Left renal pelvis (tissue), 4 donors: ENCODE measurements around the gene LUC7L. TPM values are rescaled to one million over a fixed set of nuclear protein-coding genes. Genes with fewer than 3 reads are reported as not detected.
"Not testable (repeated sequence)": the region's sequence is repeated elsewhere in the genome, so short reads cannot be mapped to it uniquely, and the experiment has no call there.

ENCODE experiments used
- DNase-seq, 4 donors: peaks; one replicate each; pipeline ENCODE4 v3.0.0-alpha.2; 2013; ENCODE audit warnings: low read depth in 4 of 4, low spot score in 3 of 4
- polyA plus RNA-seq, 4 donors: library from polyadenylated mRNA; unstranded; fragments of 120-200 nt; gene quantifications; one replicate each; pipeline ENCODE4 v1.2.1, GENCODE V29; 2013; ENCODE audit not compliant: insufficient read length in 4 of 4

Gene LUC7L
- polyA plus RNA-seq, 4 donors: 96.7 to 167 (median 125) TPM

DNA sequence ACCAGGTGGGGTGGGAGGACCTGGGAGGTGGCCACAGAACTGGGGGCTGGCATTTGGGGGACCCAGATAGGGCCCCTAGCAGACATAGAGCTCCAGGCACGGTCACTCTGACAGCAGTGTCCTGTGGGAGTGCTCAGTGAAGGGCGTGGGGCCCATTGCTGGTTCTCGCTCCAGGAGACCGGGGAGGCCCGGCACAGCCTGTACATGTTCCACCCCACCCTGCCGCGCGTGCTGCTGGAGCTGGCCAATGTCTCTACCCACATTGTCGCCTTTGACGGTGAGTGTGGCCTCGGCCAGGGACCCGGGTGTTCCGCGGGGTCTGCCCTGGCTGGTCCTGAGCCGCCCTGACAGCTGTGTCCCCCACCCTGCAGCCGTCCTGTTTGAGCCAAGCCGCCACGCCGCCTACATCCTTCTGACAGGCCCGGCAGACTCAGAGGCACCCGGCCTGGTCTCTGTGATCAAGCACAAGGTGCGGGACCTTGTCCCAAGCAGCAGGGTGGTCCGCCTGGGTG is 35.2 kb upstream of the LUC7L start:
- no peak for DNase-seq

DNA sequence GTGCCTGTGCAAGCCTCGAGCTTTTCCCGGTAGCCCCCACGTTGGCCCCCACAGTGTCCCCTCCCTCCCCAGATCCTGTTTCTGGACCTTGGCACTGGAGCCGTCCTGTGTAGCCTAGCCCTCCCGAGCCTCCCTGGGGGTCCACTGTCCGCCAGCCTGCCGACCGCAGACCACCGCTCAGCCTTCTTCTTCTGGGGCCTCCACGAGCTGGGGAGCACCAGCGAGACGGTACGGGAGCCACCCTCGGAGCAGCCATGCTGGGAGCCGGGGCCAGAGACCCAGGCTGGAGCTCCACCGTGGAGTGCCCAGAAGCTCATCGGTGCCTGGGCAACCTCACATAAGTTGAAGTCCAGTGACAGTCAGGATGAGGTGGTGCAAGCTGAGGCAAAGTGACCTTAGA is 34.7 kb upstream of the LUC7L start:
- no peak for DNase-seq

DNA sequence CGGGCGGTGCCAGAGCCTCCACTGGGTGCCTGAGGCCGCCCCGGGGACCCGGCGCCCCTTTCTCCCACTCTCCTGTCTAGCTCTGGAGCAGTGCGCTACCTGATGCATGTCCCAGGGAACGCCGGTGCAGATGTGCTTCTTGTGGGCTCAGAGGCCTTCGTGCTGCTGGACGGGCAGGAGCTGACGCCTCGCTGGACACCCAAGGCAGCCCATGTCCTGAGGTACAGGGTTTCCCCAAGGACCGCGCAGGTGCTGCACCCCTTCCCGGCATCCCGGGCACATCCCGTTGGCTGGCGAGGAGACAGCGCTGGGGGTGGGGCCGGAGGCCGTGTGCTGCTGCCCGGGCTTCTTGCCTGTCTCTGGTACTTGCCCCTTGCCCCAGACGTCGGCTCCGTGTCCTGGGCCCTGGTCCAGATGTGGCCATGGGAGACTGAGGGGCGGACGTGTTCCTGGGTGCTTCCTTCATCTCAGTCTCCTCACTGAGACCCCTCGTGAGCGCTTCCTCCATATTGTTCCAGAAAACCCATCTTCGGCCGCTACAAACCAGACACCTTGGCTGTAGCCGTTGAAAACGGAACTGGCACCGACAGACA is 34.0 kb upstream of the LUC7L start:
- no peak for DNase-seq

DNA sequence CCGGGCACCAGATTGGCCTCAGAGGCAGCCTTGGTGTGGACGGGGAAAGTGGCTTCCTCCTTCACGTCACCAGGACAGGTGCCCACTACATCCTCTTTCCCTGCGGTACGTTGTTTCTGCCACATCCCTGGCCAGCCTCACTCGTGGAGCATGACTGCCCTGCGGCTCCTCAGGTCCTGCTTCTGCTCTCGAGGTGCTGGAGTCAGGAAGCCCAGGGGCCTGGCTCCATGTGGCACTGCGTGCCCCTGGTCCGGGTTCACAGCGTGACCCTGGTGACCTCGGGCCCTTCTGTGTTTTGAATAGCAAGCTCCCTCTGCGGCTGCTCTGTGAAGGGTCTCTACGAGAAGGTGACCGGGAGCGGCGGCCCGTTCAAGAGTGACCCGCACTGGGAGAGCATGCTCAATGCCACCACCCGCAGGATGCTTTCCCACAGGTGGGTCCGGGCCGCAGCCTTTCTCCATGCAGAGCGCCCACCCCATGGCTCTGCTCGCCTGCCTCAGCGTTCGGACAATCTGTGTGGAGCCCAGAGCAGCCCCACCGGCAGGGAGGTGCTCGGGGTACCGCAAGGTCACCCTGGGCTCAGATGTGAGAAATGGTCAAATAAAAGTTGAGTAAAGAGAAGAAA is 33.0 kb upstream of the LUC7L start:
- no peak for DNase-seq

DNA sequence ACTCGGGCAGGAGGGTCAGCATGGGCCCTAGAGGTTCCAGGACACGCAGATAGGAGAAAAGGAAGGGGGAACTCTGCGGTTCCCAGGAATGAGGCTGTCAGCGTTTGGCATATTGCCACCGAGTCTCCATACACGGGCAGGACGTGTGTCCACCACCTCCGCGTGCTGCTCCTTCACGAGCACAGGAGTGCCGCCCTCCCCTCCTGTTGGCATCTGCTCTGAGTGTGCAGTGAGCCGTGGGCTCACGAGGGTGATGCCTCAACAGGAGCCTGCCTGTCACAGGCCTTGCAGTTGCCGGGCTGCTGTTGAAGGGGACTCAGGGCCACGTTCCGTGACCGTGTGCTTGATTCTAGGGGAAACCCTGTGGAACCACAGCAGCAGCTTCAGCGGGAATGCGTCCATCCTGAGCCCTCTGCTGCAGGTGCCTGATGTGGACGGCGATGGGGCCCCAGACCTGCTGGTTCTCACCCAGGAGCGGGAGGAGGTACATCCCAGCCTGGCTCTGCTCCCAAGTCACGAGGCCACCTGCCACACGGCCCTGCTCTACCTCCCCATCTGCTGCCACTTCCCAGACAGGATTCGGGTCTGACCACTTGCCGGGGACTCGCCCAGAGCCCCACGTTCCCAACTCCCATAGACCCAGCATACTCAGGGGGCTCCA is 31.9 kb upstream of the LUC7L start:
- DNase-seq: no peak

DNA sequence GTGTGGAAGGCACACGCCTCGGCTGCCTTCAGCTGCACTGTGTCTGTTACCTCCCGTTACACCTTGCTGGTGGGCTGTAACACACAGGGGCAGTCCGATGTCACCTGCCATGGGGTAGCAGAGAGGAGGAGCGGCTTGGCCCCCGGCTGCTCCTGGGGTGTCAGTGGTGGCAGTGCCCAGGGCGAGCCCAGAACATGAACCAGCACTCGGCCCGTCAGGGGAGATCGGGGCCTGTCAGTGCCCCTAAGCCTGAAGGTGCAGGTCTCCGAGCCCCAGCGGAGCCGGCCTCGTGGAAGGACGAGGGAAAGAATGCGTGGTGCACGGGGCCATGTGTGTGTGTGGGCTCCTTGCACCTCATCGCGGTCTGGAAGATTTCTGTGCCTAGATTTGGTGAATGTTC is 31.1 kb upstream of the LUC7L start:
- no peak for DNase-seq

DNA sequence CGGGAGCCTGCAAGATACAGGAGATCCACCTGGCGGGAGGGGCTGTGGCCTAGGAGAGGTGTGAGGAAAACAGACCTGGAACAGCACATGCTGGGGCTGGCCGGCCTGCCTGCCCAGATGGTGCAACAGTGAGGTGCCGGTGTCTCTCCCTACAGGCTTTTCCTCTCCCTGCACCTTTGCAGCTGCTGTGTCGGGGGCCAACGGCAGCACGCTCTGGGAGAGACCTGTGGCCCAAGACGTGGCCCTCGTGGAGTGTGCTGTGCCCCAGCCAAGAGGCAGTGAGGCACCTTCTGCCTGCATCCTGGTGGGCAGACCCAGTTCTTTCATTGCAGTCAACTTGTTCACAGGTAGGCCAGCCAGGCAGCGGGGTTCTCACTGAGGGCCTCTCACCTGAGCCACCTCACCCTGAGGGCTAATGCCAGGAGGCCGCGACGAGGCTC is 30.6 kb upstream of the LUC7L start:
- DNase-seq: no peak

DNA sequence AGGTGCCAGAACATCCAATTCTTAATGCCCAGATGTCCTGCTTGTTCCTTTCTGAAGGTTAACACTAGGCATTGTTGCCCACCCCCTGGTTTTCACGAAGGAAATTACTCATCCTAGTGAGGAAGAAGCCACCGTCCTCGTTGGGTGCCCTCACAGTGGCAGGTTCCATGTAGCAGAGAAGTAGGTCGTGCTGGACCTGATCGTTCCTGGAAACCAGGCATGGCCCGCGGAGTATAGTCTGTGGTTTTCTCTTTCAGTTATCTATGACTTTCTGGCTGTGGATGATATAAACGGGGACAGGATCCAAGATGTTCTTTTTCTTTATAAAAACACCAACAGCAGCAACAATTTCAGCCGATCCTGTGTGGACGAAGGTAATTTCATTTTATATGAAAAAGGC is 30.0 kb upstream of the LUC7L start:
- no peak for DNase-seq

DNA sequence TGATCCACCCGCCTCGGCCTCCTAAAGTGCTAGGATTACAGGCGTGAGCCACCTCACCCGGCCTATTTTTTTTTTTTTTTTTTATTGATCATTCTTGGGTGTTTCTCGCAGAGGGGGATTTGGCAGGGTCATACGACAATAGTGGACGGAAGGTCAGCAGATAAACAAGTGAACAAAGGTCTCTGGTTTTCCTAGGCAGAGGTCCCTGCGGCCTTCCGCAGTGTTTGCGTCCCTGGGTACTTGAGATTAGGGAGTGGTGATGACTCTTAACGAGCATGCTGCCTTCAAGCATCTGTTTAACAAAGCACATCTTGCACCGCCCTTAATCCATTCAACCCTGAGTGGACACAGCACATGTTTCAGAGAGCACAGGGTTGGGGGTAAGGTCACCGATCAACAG is 28.8 kb upstream of the LUC7L start:
- not testable (repeated sequence) for DNase-seq

DNA sequence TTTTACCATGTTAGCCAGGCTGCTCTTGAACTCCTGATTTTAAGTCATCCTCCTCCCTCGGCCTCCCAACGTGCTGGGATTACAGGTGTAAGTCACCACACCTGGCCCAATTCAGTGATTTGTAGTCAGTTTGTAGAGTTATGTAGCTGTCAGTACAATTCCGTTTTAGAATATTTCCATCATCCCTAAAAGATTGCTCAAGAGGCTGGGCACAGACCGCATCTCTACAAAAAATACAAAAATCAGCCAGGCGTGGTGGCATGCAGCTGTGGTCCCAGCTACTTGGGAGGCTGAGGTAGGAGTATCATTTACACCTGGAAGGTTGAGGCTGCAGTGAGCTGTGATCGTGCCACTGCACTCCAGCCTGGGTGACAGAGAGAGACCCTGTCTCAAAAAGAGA is 25.9 kb upstream of the LUC7L start:
- DNase-seq: no peak

DNA sequence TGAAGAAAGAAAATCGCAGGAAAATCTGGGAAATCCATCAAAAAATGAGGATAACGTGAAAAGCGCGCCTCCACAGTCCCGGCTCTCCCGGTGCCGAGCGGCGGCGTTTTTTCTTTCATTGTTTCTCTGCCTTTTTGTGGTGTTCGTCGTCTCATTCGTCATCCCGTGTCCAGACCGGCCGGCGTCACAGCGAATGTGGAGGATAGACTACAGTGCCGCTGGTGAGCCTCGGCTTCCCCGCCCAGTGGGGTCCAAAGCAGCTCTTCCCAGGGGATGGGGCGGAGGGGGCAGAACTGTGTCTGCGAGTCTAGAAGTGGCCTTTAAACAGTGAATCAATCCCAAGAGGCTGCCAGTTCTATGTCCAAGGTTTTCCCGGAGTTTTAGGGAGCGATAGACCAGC is 25.2 kb upstream of the LUC7L start:
- no peak for DNase-seq

DNA sequence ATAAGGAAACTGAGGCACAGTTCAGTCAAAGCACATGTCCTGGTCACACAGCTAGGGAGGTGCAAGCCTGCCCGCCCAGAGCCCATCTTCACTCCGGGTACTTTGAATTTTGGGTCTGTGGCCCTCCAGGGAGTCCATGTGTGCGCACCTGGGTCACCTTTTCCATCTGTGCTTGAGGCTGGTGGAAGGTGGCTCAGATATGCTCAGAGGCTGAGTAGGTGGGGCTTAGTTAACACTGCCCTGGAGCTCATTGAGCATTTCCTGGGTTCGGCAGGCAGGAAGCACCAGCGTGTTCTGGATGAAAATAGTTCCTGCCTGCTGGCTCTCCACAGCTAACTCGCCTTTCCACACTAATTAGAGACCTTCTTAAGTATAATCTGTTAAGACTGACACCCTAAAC is 24.6 kb upstream of the LUC7L start:
- DNase-seq: no peak

DNA sequence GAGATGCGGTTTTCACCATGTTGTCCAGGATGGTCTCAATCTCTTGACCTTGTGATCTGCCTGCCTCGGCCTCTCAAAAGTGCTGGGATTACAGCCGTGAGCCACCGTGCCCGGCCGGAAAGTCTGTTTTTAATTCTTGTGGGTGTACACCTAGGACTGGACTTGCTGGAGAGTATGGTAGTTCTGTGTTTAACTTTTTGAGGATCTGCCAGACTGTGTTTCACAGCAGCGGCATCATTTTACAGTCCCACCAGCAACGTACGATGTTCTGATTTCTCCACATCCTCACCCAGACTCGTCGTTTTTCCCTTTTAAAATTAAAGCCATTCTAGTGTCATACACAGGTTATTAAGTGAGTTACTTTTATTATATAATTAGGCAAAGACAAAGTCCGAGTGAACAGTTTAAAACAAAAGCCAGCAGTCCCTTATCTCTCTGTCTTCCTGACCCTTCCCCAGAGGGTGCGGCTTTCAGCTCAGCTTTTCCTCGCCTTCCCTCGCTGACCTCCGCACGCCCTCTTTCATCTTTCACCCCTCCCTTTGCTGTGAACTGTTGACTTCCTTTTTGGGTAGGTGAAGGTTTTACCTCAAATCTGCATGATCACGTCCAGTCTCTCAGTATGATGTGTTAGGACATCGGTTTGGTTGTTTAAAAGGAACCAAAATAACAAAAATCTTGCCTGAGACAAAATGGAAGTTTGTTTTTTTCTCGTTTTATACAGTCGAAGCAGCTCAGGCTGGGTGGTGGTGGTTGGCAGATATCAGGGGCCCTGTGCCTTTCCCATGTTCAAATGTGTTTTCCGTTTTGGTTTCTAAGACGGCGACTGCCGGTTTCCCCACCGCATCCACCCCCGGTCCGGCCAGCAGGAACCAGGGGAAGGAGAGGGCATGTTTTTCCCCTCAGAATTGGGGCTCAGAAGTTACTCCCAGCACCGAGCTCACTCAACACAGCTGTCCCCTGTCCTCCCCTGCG is 23.4 kb upstream of the LUC7L start:
- no peak for DNase-seq

DNA sequence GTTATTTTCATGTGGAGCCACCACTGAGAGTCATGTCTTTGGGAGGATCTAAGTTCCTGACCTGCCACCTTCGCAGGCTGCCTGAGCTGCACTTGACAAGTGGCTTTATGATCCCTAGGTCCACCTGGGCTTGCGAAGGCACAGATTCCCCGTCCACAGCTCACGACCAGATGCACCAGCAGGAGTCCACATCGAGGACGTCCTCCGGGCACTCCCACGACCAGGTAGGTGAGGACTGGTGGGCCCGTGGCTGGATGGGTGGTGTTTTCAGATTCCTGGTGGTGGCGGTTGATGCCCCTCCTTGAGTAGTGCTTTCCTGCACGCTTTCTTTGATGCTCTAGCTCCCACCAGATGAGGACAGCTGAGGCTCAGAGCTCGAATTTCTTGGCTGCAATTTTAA is 20.2 kb upstream of the LUC7L start:
- no peak for DNase-seq

DNA sequence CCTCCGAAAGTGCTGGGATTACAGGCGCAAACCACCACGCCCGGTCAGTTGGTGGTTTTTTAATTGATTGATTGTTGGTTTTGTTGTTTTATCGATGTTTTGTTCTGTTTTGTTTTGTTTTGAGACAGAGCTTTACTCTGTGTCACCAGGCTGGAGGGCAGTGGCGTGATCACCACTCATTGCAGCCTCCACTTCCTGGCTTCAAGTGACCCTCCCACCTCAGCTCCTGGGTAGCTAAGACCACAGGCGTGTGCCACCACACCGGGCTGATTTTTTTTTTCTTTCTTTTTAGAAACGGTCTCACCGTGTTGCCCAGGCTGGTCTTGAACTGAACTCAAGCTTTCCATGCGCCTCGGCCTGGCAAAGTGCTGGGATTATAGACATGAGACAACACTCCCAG is 17.8 kb upstream of the LUC7L start:
- DNase-seq: no peak

DNA sequence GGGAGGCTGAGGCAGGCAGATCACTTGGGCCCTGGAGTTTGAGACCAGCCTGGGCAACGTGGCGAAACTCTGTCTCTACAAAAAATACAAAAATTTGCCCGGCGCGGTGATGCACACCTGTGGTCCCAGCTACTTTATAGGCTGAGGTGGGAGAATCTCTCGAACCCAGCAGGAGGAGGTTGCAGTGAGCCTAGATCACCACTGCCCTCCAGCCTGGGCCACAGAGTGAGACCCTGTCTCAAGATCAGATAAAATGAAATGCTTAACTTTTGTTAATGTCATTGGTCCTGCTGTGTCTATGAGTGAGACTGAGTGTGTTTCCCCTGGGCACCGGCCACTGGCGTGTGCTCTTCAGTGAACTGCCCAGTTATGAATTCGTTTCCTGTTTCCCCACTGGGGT is 15.9 kb upstream of the LUC7L start:
- no peak for DNase-seq

DNA sequence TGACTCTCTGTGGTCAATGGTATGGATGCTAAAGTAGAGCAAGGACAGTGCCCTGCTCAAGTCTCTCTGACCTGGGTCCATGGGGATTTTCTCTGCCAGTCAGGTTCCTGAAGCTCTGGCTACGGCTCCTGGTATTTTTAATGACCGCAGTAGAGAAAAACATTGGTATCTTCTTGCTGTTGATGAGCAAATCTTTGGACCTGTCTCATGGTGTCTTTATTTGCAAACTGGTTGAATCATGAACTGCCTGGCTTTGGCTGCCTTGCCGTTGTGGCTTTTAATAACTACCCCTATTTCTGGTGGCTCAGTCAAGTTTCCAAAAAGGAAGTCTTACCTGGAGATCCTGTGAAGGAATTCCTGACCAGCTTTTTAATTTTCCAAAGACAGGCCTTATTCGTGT is 14.1 kb upstream of the LUC7L start:
- DNase-seq: no peak

DNA sequence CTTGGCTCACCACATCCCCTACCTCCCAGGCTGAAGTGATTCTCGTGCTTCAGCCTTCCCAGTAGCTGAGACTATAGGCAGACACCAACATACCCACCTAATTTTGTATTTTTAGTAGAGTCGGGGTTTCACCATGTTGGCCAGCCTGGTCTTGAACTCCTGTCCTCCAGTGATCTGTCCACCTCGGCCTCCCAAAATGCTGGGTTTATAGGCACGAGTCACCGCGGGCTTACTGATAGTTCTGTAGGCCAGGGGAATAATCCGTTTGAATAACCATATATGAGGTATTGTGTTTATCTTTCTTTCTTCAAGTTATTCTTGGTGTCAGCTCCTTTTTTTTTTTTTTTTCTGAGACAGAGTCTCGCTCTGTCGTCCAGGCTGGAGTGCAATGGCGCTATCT is 13.0 kb upstream of the LUC7L start:
- no peak for DNase-seq

DNA sequence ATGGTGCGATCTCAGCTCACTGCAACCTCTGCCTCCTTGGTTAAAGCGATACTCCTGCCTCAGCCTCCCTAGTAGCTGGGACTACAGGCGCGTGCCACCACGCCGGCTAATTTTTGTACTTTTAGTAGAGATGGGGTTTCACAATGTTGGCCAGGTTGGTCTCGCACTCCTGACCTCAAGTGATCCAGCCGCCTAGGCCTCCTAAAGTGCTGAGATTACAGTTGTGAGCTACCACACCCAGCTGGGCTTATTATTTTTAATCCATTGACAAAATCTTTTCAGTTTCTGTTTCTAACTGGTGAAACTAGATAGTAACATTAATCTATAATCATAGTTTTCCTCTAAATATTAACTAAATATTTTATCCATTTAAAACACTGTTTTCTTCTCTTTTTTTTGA is 11.3 kb upstream of the LUC7L start:
- DNase-seq: no peak

DNA sequence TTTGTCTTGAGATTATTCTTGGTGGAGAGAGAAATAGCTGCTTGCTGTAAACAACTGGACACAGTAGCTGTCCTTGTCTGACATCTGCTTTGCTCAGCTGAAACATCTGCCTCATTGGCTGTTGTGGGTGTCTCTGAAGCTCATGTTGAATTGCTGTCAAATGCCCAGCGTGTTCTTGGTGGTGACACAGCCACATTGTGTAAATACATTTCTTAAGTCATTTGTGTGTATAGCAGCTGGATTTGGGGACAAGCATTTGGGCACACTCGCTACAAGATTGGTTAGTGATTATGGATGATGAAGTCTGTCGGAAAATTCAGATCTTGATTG is 10.7 kb upstream of the LUC7L start:
- no peak for DNase-seq
